ENCODE results near the gene DKK1.

GRCh38 chr10:52318822-52319464, 4.9 kb downstream of the DKK1 start:
- TF ChIP-seq ZNF629 (tag by site-specific recombination; IDR thresholded peaks at IDR 0.05) (peak; percentile 43), CTCF (tag by site-specific recombination; IDR thresholded peaks at IDR 0.05) (no peak), BCL11A (tag by site-specific recombination; IDR thresholded peaks at IDR 0.05; ENCODE audit: low read depth) (no peak)
